ENCODE results near the gene HS6ST2.

HS6ST2 gene

DNA sequence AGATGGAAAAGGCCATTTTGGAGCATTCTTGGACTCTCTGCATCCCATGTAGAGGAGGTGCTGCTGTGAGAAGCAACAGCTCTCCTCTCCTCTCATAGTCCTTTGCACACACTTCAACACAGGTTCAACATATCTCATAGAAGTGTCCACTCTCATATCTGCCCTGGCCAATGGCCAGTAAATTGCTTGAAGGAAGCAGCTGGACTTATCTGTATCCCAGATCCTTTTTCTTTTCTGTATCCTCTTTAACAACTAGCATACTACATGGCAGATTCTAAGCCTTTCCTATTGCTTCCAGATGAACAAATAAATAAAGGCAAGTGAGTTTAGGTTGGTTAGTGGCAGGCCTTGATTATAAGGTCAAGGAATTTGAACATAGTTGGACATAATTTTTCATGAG is 122.0 kb downstream of the HS6ST2 start:
- no peaks in the 10 kb centered on the region for H3K36me3 ChIP-seq (ENCODE audit: control insufficient read depth, low read length)
- no peak overlapping the region for H3K27ac ChIP-seq (ENCODE audit: low read depth, low read length)
- H4K20me1 ChIP-seq (ENCODE audit: control insufficient read depth, insufficient read depth, low read depth, low read length) = no peaks in the 10 kb centered on the region
- no peaks in the 10 kb centered on the region for H3K9me2 ChIP-seq (replicated peaks; ENCODE audit: control insufficient read depth, low read length)
- no peaks in the 10 kb centered on the region for H3K4me1 ChIP-seq (ENCODE audit: control insufficient read depth, low read length)
- H3K27me3 ChIP-seq (ENCODE audit: control insufficient read depth, low read length) = no peaks in the 10 kb centered on the region
- H3K4me2 ChIP-seq (ENCODE audit: low read length) = no peak overlapping the region
- TF ChIP-seq EZH2phosphoT487 (IDR thresholded peaks at IDR 0.05; ENCODE audit: borderline replicate concordance, low read length) = no peak
- TF ChIP-seq, protein P1, sequence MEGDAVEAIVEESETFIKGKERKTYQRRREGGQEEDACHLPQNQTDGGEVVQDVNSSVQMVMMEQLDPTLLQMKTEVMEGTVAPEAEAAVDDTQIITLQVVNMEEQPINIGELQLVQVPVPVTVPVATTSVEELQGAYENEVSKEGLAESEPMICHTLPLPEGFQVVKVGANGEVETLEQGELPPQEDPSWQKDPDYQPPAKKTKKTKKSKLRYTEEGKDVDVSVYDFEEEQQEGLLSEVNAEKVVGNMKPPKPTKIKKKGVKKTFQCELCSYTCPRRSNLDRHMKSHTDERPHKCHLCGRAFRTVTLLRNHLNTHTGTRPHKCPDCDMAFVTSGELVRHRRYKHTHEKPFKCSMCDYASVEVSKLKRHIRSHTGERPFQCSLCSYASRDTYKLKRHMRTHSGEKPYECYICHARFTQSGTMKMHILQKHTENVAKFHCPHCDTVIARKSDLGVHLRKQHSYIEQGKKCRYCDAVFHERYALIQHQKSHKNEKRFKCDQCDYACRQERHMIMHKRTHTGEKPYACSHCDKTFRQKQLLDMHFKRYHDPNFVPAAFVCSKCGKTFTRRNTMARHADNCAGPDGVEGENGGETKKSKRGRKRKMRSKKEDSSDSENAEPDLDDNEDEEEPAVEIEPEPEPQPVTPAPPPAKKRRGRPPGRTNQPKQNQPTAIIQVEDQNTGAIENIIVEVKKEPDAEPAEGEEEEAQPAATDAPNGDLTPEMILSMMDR (IDR thresholded peaks at IDR 0.05; ENCODE audit: low read depth, low read length, poor library complexity, severe bottlenecking) = no peak
- no peaks in the 10 kb centered on the region for H3F3A ChIP-seq (ENCODE audit: control insufficient read depth, insufficient read depth)
- H3K4me3 ChIP-seq (ENCODE audit: low read length) = no peak overlapping the region
- H3K9me3 ChIP-seq (ENCODE audit: control insufficient read depth, insufficient read depth, low read length) = no peaks in the 10 kb centered on the region
- no peaks in the 10 kb centered on the region for H3K79me2 ChIP-seq (ENCODE audit: control insufficient read depth, low read length)

DNA sequence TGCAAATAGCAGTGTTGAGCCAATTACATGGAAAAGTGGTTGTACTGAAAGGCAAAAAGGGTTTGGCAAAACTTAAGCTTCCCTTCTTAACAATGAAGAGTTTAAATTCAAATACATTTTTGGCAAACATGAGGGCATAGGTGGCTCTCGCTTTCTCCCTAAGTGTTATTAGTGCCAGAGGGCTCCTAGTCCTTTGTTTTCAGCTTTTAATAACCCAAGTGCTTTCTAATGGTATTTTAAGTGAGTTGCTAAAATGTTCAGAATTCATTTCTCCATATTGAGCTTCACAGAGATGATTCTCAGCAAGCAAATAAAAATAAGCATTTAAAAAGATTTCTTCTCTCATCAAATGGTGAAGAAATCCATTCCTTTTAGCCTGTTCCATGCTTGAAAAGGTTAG is 123.7 kb downstream of the HS6ST2 start:
- no peaks in the 10 kb centered on the region for H3K79me2 ChIP-seq (ENCODE audit: control insufficient read depth, low read length)
- H4K20me1 ChIP-seq (ENCODE audit: control insufficient read depth, insufficient read depth, low read depth, low read length) = no peaks in the 10 kb centered on the region
- no peak overlapping the region for H3K4me3 ChIP-seq (ENCODE audit: low read length)
- H3K4me1 ChIP-seq (ENCODE audit: control insufficient read depth, low read length) = no peaks in the 10 kb centered on the region
- no peaks in the 10 kb centered on the region for H3F3A ChIP-seq (ENCODE audit: control insufficient read depth, insufficient read depth)
- no peak overlapping the region for H3K27ac ChIP-seq (ENCODE audit: low read depth, low read length)
- no peaks in the 10 kb centered on the region for H3K36me3 ChIP-seq (ENCODE audit: control insufficient read depth, low read length)
- no peak overlapping the region for H3K4me2 ChIP-seq (ENCODE audit: low read length)
- no peaks in the 10 kb centered on the region for H3K9me3 ChIP-seq (ENCODE audit: control insufficient read depth, insufficient read depth, low read length)
- TF ChIP-seq, protein P1 (IDR thresholded peaks at IDR 0.05; ENCODE audit: low read depth, low read length, poor library complexity, severe bottlenecking) = no peak
- TF ChIP-seq EZH2phosphoT487 (IDR thresholded peaks at IDR 0.05; ENCODE audit: borderline replicate concordance, low read length) = no peak
- no peaks in the 10 kb centered on the region for H3K27me3 ChIP-seq (ENCODE audit: control insufficient read depth, low read length)
- no peaks in the 10 kb centered on the region for H3K9me2 ChIP-seq (replicated peaks; ENCODE audit: control insufficient read depth, low read length)

GRCh38 chrX:132834109-132834508 is 124.3 kb downstream of the HS6ST2 start:
- H3K9me3 ChIP-seq (ENCODE audit: control insufficient read depth, insufficient read depth, low read length) = no peaks in the 10 kb centered on the region
- H3F3A ChIP-seq (ENCODE audit: control insufficient read depth, insufficient read depth) = no peaks in the 10 kb centered on the region
- H3K27me3 ChIP-seq (ENCODE audit: control insufficient read depth, low read length) = no peaks in the 10 kb centered on the region

More at GRCh38 chrX:132834109-132834508, 124.3 kb downstream of the HS6ST2 start:
- no peak overlapping the region for H3K4me2 ChIP-seq (ENCODE audit: low read length)
- no peak overlapping the region for H3K4me3 ChIP-seq (ENCODE audit: low read length)
- no peaks in the 10 kb centered on the region for H3K4me1 ChIP-seq (ENCODE audit: control insufficient read depth, low read length)
- no peaks in the 10 kb centered on the region for H3K9me2 ChIP-seq (replicated peaks; ENCODE audit: control insufficient read depth, low read length)
- no peak for TF ChIP-seq EZH2phosphoT487 (IDR thresholded peaks at IDR 0.05; ENCODE audit: borderline replicate concordance, low read length)
- TF ChIP-seq, protein P1 (IDR thresholded peaks at IDR 0.05; ENCODE audit: low read depth, low read length, poor library complexity, severe bottlenecking) = no peak
- no peaks in the 10 kb centered on the region for H3K36me3 ChIP-seq (ENCODE audit: control insufficient read depth, low read length)
- H4K20me1 ChIP-seq (ENCODE audit: control insufficient read depth, insufficient read depth, low read depth, low read length) = no peaks in the 10 kb centered on the region
- no peaks in the 10 kb centered on the region for H3K79me2 ChIP-seq (ENCODE audit: control insufficient read depth, low read length)
- H3K27ac ChIP-seq (ENCODE audit: low read depth, low read length) = no peak overlapping the region

Data from DOHH2 (cell line).